HEK293 (cell line): ENCODE results near the gene CARMIL3.

Experiments used
- EGR2 ChIP-seq: fragments of 450-650 bp; formaldehyde crosslinking; IDR thresholded peaks from 2 replicates; pipeline ENCODE4 v1.5.1; 2016; ENCODE audit warnings: low read depth, missing biosample characterization, missing genetic modification characterization
- FEZF1 ChIP-seq: fragments of 450-650 bp; formaldehyde crosslinking; IDR thresholded peaks from 2 replicates; pipeline ENCODE4 v1.5.1; 2016; ENCODE audit warnings: missing biosample characterization, missing genetic modification characterization
- KLF1 ChIP-seq: fragments of 450-650 bp; formaldehyde crosslinking; IDR thresholded peaks from 2 replicates; pipeline ENCODE4 v1.5.1; 2016; ENCODE audit warnings: missing biosample characterization, missing genetic modification characterization
- ZBTB10 ChIP-seq: fragments of 450-650 bp; formaldehyde crosslinking; IDR thresholded peaks from 2 replicates; pipeline ENCODE4 v1.5.1; 2016; ENCODE audit warnings: missing biosample characterization, missing genetic modification characterization
- ZBTB17 ChIP-seq: fragments of 450-650 bp; formaldehyde crosslinking; IDR thresholded peaks from 2 replicates; pipeline ENCODE4 v1.5.1; 2016; ENCODE audit warnings: missing biosample characterization, missing genetic modification characterization
- ZBTB48 ChIP-seq: fragments of 450-650 bp; formaldehyde crosslinking; IDR thresholded peaks from 2 replicates; pipeline ENCODE4 v1.5.1; 2016; ENCODE audit warnings: missing biosample characterization, missing genetic modification characterization
- ZEB2 ChIP-seq: fragments of 450-650 bp; formaldehyde crosslinking; IDR thresholded peaks from 2 replicates; pipeline ENCODE4 v1.5.1; 2016; ENCODE audit warnings: missing biosample characterization, missing genetic modification characterization
- ZFP3 ChIP-seq: fragments of 450-650 bp; formaldehyde crosslinking; IDR thresholded peaks from 2 replicates; pipeline ENCODE4 v1.5.1; 2016; ENCODE audit warnings: low read depth, missing biosample characterization, missing genetic modification characterization
- ZFP37 ChIP-seq: fragments of 450-650 bp; formaldehyde crosslinking; IDR thresholded peaks from 2 replicates; pipeline ENCODE4 v1.5.1; 2016; ENCODE audit warnings: missing biosample characterization, missing genetic modification characterization
- ZFP41 ChIP-seq: fragments of 450-650 bp; formaldehyde crosslinking; IDR thresholded peaks from 2 replicates; pipeline ENCODE4 v1.5.1; 2016; ENCODE audit warnings: missing biosample characterization, missing genetic modification characterization, borderline replicate concordance
- ZNF10 ChIP-seq: fragments of 450-650 bp; formaldehyde crosslinking; IDR thresholded peaks from 2 replicates; pipeline ENCODE4 v1.5.1; 2017; ENCODE audit warnings: missing biosample characterization, missing genetic modification characterization
- ZNF132 ChIP-seq: fragments of 450-650 bp; formaldehyde crosslinking; IDR thresholded peaks from 2 replicates; pipeline ENCODE4 v1.5.1; 2017; ENCODE audit warnings: missing biosample characterization, missing genetic modification characterization, borderline replicate concordance
- ZNF155 ChIP-seq: fragments of 450-650 bp; formaldehyde crosslinking; IDR thresholded peaks from 2 replicates; pipeline ENCODE4 v1.5.1; 2016; ENCODE audit warnings: missing biosample characterization, missing genetic modification characterization
- ZNF19 ChIP-seq: fragments of 450-650 bp; formaldehyde crosslinking; IDR thresholded peaks from 2 replicates; pipeline ENCODE4; 2016; ENCODE audit warnings: missing biosample characterization, missing genetic modification characterization, low read depth
- ZNF214 ChIP-seq: fragments of 450-650 bp; formaldehyde crosslinking; IDR thresholded peaks from 2 replicates; pipeline ENCODE4 v1.5.1; 2017; ENCODE audit warnings: missing biosample characterization, mild to moderate bottlenecking, missing genetic modification characterization, borderline replicate concordance
- ZNF24 ChIP-seq: fragments of 450-650 bp; formaldehyde crosslinking; IDR thresholded peaks from 2 replicates; pipeline ENCODE4 v1.5.1; 2016; ENCODE audit warnings: missing biosample characterization, missing genetic modification characterization
- ZNF248 ChIP-seq: fragments of 450-650 bp; formaldehyde crosslinking; IDR thresholded peaks from 2 replicates; pipeline ENCODE4 v1.5.1; 2017; ENCODE audit warnings: missing biosample characterization, missing genetic modification characterization
- ZNF37A ChIP-seq: fragments of 450-650 bp; IDR thresholded peaks from 2 replicates; pipeline ENCODE4 v1.5.1; 2018; ENCODE audit warnings: missing biosample characterization, missing genetic modification characterization
- ZNF391 ChIP-seq: fragments of 450-650 bp; formaldehyde crosslinking; IDR thresholded peaks from 2 replicates; pipeline ENCODE4 v1.5.1; 2016; ENCODE audit warnings: low read depth, missing biosample characterization, missing genetic modification characterization, borderline replicate concordance
- ZNF426 ChIP-seq: fragments of 450-650 bp; formaldehyde crosslinking; IDR thresholded peaks from 2 replicates; pipeline ENCODE4 v1.5.1; 2017; ENCODE audit warnings: missing biosample characterization, missing genetic modification characterization, mild to moderate bottlenecking, inconsistent platforms, moderate library complexity
- ZNF510 ChIP-seq: fragments of 450-650 bp; formaldehyde crosslinking; IDR thresholded peaks from 2 replicates; pipeline ENCODE4 v1.5.1; 2018; ENCODE audit warnings: mild to moderate bottlenecking, missing genetic modification characterization, missing biosample characterization; ENCODE audit not compliant: insufficient replicate concordance
- ZNF529 ChIP-seq: fragments of 450-650 bp; formaldehyde crosslinking; IDR thresholded peaks from 2 replicates; pipeline ENCODE4 v1.5.1; 2017; ENCODE audit warnings: missing genetic modification characterization, missing biosample characterization; ENCODE audit not compliant: insufficient replicate concordance
- ZNF692 ChIP-seq: fragments of 450-650 bp; formaldehyde crosslinking; IDR thresholded peaks from 2 replicates; pipeline ENCODE4 v1.5.1; 2016; ENCODE audit warnings: missing biosample characterization, missing genetic modification characterization
- ZNF768 ChIP-seq: fragments of 450-650 bp; formaldehyde crosslinking; IDR thresholded peaks from 2 replicates; pipeline ENCODE4 v1.5.1; 2018; ENCODE audit warnings: missing biosample characterization, mild to moderate bottlenecking, missing genetic modification characterization
- ZSCAN5A ChIP-seq: fragments of 450-650 bp; formaldehyde crosslinking; IDR thresholded peaks from 2 replicates; pipeline ENCODE4 v1.5.1; 2016; ENCODE audit warnings: missing biosample characterization, missing genetic modification characterization
- TF ChIP-seq, protein P1 (sequence below): fragments of 450-650 bp; formaldehyde crosslinking; IDR thresholded peaks from 2 replicates; pipeline ENCODE4 v1.5.1; 2017; ENCODE audit warnings: missing biosample characterization, mild to moderate bottlenecking, missing genetic modification characterization, moderate library complexity
- TF ChIP-seq, protein P2 (sequence below): fragments of 450-650 bp; formaldehyde crosslinking; IDR thresholded peaks from 2 replicates; pipeline ENCODE4 v1.5.1; 2016; ENCODE audit warnings: missing biosample characterization, missing genetic modification characterization
- TF ChIP-seq, protein P3 (sequence below): fragments of 450-650 bp; formaldehyde crosslinking; IDR thresholded peaks from 2 replicates; pipeline ENCODE4 v1.5.1; 2016; ENCODE audit warnings: missing biosample characterization, missing genetic modification characterization

Gene CARMIL3

DNA sequence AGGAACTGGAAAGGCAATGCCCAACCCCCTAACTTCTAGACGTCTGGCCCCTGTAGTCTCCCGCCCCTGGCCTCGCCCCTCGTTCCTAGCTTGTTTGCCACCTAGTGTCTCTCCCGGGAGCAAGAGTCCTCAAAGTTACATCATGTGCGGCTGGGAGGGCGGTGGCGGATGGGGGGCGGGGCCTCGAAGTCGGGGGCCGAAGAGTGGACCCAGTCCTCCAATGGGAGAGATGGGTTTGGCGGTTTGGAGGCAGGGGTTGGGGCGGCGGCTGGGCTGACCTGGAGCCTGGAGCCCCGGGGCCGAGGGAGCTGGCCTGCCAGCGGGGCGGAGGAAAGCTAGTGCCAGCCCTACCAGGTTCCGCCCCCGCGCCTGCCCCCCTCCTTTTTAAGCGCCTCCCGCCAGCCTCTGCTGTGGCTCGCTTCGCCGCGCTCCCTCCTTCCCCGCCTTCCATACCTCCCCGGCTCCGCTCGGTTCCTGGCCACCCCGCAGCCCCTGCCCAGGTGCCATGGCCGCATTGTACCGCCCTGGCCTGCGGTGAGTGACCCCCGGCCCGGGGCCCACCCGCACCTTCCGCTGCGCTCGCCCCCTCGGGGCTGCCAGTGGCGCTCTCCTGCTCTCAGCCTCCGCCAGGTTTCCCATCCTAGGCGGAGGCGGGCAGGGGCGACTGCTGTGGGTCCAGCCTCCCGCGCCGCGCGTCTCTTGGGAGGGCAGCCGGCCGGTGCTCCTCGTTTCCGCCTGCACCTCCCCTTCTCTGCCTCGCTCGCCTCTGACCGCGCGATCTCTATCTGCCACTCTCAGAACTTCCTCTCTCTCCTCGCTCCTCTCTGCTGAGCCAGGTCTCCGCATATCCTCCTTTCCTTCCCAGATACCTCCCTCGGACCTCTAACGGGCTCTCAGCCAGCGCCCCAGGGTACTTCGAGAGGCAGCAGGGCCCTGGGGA is 42.4 kb downstream of the CARMIL3 start, which contains the start of gene PCK2 (continued):
- no peak for TF ChIP-seq ZNF24 (tag by site-specific recombination)
- TF ChIP-seq, protein P1, sequence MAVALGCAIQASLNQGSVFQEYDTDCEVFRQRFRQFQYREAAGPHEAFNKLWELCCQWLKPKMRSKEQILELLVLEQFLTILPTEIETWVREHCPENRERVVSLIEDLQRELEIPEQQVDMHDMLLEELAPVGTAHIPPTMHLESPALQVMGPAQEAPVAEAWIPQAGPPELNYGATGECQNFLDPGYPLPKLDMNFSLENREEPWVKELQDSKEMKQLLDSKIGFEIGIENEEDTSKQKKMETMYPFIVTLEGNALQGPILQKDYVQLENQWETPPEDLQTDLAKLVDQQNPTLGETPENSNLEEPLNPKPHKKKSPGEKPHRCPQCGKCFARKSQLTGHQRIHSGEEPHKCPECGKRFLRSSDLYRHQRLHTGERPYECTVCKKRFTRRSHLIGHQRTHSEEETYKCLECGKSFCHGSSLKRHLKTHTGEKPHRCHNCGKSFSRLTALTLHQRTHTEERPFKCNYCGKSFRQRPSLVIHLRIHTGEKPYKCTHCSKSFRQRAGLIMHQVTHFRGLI: peak; percentile 90
- no peak for TF ChIP-seq ZNF132 (tag by site-specific recombination)
- TF ChIP-seq, protein P2, sequence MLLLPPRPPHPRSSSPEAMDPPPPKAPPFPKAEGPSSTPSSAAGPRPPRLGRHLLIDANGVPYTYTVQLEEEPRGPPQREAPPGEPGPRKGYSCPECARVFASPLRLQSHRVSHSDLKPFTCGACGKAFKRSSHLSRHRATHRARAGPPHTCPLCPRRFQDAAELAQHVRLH (tag by site-specific recombination): no peak
- TF ChIP-seq KLF1 (tag by site-specific recombination): peak; percentile 84
- TF ChIP-seq ZFP41 (tag by site-specific recombination): no peak
- TF ChIP-seq ZSCAN5A (tag by site-specific recombination): 0 out of 2 replicates have a peak, but pooled peaks have one; percentile 62
- peak; percentile 86 for TF ChIP-seq ZBTB10 (tag by site-specific recombination)
- TF ChIP-seq ZNF10 (tag by site-specific recombination): 0 out of 2 replicates have a peak, but pooled peaks have one; percentile 8
- no peak for TF ChIP-seq ZNF510 (tag by site-specific recombination)
- TF ChIP-seq ZNF19 (tag by site-specific recombination): no peak
- TF ChIP-seq EGR2 (tag by site-specific recombination): peak; percentile 90
- TF ChIP-seq ZNF37A: no peak
- no peak for TF ChIP-seq ZNF155 (tag by site-specific recombination)
- TF ChIP-seq ZNF692 (tag by site-specific recombination): peak; percentile 95
- no peak for TF ChIP-seq ZFP37 (tag by site-specific recombination)
- no peak for TF ChIP-seq ZNF426 (tag by site-specific recombination)
- TF ChIP-seq ZBTB17: peak; percentile 74
- peak; percentile 62 for TF ChIP-seq ZEB2 (tag by site-specific recombination)
- no peak for TF ChIP-seq ZFP3 (tag by site-specific recombination)
- TF ChIP-seq ZNF768 (tag by site-specific recombination): no peak
- TF ChIP-seq FEZF1 (tag by site-specific recombination): no peak
- TF ChIP-seq ZBTB48 (tag by site-specific recombination): peak; percentile 8; the same call in 1 of the 2 replicates
- TF ChIP-seq ZNF214 (tag by site-specific recombination): no peak
- no peak for TF ChIP-seq ZNF391 (tag by site-specific recombination)
- TF ChIP-seq, protein P3, sequence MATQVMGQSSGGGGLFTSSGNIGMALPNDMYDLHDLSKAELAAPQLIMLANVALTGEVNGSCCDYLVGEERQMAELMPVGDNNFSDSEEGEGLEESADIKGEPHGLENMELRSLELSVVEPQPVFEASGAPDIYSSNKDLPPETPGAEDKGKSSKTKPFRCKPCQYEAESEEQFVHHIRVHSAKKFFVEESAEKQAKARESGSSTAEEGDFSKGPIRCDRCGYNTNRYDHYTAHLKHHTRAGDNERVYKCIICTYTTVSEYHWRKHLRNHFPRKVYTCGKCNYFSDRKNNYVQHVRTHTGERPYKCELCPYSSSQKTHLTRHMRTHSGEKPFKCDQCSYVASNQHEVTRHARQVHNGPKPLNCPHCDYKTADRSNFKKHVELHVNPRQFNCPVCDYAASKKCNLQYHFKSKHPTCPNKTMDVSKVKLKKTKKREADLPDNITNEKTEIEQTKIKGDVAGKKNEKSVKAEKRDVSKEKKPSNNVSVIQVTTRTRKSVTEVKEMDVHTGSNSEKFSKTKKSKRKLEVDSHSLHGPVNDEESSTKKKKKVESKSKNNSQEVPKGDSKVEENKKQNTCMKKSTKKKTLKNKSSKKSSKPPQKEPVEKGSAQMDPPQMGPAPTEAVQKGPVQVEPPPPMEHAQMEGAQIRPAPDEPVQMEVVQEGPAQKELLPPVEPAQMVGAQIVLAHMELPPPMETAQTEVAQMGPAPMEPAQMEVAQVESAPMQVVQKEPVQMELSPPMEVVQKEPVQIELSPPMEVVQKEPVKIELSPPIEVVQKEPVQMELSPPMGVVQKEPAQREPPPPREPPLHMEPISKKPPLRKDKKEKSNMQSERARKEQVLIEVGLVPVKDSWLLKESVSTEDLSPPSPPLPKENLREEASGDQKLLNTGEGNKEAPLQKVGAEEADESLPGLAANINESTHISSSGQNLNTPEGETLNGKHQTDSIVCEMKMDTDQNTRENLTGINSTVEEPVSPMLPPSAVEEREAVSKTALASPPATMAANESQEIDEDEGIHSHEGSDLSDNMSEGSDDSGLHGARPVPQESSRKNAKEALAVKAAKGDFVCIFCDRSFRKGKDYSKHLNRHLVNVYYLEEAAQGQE (tag by site-specific recombination): peak; percentile 41; the same call in 1 of the 2 replicates
- TF ChIP-seq ZNF529 (tag by site-specific recombination): no peak
- no peak for TF ChIP-seq ZNF248 (tag by site-specific recombination)
